UCSD-AML1 (cell line): ENCODE measurements around the gene ALOX5.
"Not testable (repeated sequence)": the region's sequence is repeated elsewhere in the genome, so short reads cannot be mapped to it uniquely, and the experiment has no call there.

Source experiments
- DNase-seq: peaks from one replicate; lab custom pipeline; 2025; ENCODE audit not compliant: unreplicated experiment; lab: John Stamatoyannopoulos, UW

ALOX5 gene

DNA sequence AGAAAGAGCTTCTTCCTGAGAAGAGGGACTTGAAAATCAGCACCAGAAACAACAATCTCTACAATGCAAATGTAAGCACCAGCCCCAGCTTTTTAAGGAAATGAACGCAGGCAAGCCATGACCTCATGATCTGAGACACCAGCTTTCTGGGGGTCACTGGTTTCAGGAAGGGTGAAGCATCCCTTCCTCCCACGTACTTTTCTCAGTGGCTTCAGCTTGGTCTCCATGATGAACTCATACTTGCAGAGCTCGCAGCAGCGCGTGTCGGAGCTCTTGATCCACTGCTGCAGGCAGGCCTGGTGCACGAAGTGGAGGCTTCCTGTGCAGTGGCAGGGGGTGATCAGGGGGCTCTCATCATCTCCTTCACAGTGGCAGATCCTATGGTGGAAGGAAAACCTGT lies 87.0 kb downstream of the ALOX5 start:
- DNase-seq: no peak

DNA sequence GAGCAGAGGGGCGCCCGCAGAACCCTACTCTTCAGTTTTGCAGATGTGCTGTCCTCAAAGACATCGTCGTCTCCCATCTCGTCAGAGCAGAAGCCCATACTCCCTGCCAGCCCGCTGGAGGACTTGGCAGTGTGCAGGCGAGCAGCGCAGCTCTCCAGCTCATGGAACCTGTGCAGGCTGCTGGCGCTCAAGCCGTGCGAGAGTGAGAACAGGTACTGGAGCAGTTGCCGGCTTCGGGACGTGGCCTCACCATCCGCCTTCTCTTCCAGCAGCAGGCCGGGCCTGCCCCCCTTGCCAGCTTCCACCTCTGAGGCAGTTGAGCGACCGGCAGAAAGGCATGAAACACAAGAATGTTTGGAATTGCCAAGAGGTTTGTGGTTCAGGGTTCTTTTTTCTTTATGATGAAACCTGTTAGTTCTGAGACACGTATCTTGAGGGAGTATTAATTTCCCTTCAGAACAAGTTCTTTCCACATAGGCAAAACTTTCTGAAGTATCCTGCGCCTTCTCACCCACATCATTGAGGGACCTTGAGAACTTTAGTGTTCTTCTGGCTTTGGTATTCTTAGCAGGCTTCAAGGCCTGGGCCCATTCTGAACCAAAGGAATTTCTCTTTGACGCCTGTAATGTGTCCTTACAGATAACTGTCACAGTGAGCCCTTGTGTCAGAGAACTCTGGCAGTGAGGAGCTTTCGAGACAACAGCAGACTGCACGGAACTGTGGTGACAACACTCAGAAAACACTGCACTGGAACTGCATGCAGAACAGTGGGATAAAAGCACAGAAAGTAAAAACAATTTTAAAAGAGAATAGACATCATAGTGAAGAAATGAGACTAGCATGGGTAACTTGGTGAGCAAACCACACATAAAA lies 89.5 kb downstream of the ALOX5 start:
- DNase-seq: no peak

GRCh38 chr10:45464958-45465567 lies 91.0 kb downstream of the ALOX5 start:
- peak; percentile 74 for DNase-seq

DNA sequence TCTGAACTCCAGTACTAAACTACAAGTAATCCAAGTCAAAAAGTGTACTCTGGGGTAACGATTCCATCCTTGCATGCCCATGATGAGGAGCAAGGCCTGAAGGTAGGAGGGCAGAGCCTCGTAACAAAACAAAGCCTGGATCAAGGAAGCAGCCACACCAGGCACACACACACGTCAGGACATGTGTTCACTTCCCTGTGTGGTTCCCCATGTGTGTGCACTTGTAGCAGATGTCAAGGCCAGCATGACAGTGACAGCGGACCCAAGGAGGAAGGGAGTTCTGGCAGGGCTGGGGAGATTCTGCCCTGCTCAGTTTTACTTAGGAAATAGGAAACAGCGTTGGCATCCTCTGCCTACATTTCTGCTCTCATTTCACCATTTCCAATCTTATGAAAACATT lies 92.8 kb downstream of the ALOX5 start:
- no peak for DNase-seq

DNA sequence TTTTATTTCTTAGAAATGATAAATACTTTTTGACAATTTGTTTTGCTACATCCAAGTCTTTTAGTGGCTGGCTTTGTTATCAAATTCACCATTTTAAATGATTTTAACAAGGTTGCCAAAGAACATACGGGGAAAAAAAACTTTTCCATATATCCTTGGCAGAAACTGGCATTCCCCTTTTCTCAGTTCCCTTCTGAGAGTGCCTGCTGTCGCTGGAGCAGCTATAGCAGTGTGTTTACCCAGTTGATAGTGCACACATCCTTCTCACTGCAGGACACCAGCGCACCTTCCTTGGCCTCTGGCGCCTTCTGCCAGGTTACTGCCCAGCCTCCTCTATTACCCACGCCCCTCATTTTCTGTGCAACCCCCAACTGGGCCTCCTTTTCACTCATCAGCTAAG lies 94.1 kb downstream of the ALOX5 start:
- no peak for DNase-seq

DNA sequence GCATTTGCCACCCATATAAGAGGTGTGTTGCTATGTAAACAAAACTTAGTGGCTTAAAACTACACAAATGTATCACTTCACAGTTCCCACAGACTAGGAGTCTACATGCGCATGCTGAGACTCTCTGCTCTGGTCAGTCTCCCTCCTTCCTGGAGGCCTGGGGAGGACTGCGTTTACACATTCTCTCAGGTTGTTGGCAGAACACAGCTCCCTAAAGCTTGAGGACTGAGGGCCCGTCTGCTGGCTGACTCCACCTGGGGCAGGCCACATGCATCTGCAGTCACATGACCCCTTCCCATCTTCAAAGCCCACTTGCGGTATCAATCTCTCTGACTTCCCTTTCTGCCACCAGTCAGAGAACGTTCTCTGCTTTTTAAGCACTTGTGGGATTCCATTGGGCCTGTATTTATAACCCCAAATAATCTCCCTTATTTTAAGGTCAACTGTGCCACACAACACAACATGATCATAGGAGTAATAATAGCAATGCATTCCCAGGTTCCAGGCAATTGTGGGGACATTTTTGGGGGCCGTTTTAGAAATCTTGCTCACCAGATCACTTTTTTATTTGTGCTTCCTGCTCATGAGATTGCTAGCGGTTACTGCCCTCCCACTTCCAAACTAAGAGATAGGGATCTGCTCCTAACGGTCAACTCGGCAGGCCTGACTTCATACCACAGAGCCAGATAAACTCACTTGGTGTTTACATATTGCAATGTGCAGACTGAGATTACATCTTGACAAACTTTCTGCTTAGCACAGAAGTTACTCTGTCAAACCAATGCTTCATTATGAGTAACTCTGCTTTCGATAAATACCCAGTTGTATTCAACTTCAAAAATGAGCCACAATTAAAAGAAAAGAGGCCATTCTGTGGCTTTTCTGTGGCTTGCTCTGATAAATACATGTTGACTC lies 96.3 kb downstream of the ALOX5 start:
- DNase-seq: peak; percentile 38

DNA sequence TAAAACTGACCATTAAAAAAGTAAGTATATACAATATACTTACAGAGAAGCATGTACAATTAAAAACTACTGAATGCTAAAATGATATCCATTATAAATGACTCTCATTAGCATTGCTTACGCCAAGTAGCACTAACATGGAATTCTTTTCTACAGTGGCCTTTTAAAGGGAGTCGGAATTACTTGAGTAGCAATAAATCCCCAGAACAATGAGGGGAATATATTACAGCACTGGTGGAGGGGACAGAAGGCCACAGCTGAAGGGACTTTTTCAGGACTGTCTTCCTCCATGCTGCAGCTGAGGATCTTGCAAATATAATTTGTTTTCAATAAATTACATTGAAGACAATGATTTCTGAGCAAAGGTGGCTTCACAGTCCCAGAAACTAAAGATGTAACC lies 97.0 kb downstream of the ALOX5 start:
- DNase-seq: no peak

DNA sequence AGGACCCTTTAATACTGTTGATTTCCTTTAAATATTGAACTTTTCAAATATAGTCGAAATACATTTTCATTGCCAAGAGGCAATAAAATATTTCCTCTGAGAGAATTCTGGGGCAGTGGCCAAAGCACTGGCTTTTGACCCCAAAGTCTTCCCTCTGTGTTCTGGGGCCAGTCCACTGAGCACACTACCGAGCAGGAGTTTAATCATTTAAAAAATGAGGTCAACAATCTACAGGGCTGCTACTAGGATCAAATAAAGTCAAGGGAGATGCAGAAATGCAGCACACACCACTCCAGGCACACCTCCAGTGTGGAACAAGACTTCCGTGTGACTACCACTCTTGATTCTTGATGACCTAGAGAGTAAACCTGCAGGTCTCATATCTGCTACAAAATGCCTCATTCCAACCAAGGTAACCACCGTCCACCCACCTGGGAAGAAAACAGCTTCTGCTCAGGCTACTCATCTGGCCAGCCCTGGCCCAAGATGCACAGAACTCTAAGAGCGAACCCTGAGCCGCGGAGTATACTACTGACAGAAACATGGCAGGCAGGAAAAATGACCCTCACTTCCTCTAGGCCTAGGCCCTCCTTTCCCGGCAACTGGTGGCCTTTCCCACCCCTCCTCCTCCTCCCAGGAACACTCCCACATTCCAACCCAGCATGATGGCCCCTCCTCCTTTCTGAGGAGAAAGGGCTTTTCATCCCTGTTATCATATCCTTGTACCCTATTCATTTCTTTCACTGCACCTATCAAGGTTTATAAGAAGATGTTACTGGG lies 97.7 kb downstream of the ALOX5 start:
- no peak for DNase-seq

GRCh38 chr10:45473126-45473525 lies 99.1 kb downstream of the ALOX5 start:
- DNase-seq: no peak

DNA sequence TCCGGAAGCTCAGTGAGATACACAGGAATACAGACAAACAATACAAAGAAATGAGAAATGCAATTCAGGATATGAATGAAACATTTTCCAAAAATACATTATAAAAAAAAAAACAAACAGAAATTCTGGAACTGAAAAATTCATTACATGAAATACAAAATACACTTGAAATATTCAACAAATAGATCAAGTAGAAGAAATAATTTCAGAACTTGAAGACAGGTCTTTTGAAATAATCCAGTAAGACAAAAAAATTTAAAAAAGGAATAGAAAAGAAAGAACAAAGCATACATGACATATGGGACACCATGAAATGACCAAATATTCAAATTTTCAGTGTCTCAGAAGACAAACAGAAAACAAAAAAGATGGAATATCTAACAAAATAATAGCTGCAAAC lies 102.5 kb downstream of the ALOX5 start:
- DNase-seq: no peak

- no peak for DNase-seq
Measured at GRCh38 chr10:45480294-45480693, 106.3 kb downstream of the ALOX5 start.

GRCh38 chr10:45481100-45481499 lies 107.1 kb downstream of the ALOX5 start:
- DNase-seq: not testable (repeated sequence)

GRCh38 chr10:45483002-45483401 lies 109.0 kb downstream of the ALOX5 start:
- DNase-seq: no peak

- no peak for DNase-seq
Measured at GRCh38 chr10:45487735-45488134, 113.7 kb downstream of the ALOX5 start.

GRCh38 chr10:45488365-45488764 lies 114.3 kb downstream of the ALOX5 start:
- DNase-seq: no peak

DNA sequence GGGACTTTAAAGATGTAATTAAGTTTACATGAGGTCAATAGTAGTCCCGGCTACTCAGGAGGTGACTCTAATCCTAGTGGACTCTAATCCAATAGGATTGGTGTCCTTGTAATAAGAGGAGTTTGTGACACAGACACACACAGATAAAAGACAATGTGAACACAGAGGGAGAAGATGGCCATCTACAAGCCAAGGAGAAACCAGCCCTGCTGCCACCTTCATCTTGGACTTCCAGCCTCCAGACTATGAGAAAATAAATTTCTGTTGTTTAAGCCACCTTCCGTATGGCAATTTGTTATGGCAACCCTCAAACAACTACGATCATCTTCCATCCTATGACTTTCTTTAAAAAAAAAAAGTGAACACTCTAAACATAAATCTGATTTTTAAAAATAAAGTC lies 116.3 kb downstream of the ALOX5 start:
- no peak for DNase-seq

DNA sequence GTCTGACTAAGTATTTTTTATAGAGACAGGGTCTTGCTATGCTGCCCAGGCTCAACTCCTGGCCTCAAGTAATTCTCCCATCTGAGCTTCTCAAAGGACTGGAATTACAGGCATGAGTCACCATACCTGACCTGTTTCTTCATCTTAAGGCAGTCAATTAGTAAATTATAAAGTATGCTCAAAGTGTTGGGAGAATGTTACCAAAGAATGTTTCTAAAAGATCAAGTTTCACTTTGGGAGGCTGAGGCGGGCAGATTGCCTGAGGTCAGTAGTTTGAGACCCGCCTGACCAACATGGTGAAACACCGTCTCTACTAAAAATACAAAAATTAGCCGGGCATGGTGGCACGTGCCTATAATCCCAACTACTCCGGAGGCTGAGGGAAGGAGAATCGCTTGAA lies 117.0 kb downstream of the ALOX5 start:
- no peak for DNase-seq
